ENCODE data around the gene POU4F3. TPM values are rescaled to one million over a fixed set of nuclear protein-coding genes. Genes with fewer than 3 reads are reported as not detected.
A peak's percentile ranks its signal among the peaks of the same experiment; 100 is the strongest.

The POU4F3 gene
- total and polyA plus RNA-seq, 2 of the 4 experiments (the other 2 are of a cell fraction) = 0.02 TPM; not detected in 1

DNA sequence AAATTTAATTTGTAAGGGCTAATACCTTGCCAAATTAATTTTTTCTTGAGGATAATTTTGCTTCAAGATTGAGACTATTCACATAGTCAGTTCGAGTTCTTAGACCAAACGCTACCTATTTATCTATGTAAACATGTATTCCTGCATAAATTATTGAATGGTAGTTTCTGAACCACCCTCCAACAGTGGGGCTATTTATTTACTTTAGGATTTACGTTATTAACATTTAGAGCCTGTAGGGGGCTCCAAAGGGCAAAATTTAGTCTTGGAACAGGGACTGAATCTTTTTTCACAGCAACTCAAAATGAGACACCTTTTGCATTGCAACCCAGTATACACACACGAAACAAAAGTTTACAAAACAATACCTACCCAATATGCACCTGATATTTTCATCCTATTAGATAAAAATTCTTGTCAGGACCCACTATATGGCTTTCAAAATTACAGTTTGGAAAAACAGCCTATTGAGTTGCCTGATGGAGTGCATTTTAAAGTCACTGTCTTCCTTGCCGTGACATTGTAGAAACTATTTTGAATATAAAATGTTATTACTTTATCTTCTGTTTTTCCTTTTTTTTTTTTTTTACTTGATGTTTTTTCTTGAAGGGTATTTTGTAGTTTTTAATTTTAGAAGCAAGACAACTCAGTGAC lies 47.1 kb upstream of the POU4F3 start:
- dilution Hi-C loops (cut with HindIII; ENCODE audit: low sequenced_read_pairs, unreplicated experiment) = no loop called here

More for the DNA sequence above, 47.1 kb upstream of the POU4F3 start:
- Histone ChIP-seq H2BK5ac (ENCODE audit: low read depth, low read length, poor library complexity, severe bottlenecking) (no peak overlapping the region), H3K23ac (ENCODE audit: low read depth, low read length) (no peak overlapping the region), H4K91ac (ENCODE audit: insufficient read depth, low read depth, low read length) (no peak overlapping the region), H4K8ac (ENCODE audit: low read depth in 2 of 2, low read length in 2 of 2) (no peak overlapping the region), H2BK20ac (ENCODE audit: low read depth, low read length) (no peak overlapping the region), H3K27ac (ENCODE audit: insufficient read depth, low read length) (no peak overlapping the region), H3K9ac (ENCODE audit: low read depth, low read length) (no peak overlapping the region), H3K79me1 (ENCODE audit: low read depth in 1 of 2, low read length in 2 of 2) (no peaks in the 10 kb centered on the region), H3K4ac (ENCODE audit: low read depth, low read length) (no peak overlapping the region), H4K20me1 (ENCODE audit: insufficient read depth, low read length) (no peaks in the 10 kb centered on the region), H3K36me3 (ENCODE audit: control insufficient read depth, insufficient read depth, low read length) (no peaks in the 10 kb centered on the region), H3K9me1 (ENCODE audit: insufficient read depth, low read length) (no peaks in the 10 kb centered on the region), H2AK5ac (ENCODE audit: low read depth, low read length) (no peak overlapping the region), H3K4me3 (ENCODE audit: insufficient read depth, low read depth, low read length) (no peak overlapping the region), H2BK120ac (ENCODE audit: low read depth, low read length) (no peak overlapping the region), H3K4me1 (ENCODE audit: control insufficient read depth, insufficient read depth, low read length) (no peaks in the 10 kb centered on the region), H2AFZ (replicated peaks; ENCODE audit: low read length, poor library complexity) (no peak overlapping the region), H3K18ac (ENCODE audit: low read depth, low read length) (no peak overlapping the region), H3K9me3 (ENCODE audit: control insufficient read depth, insufficient read depth, low read length) (no peaks in the 10 kb centered on the region), H3K56ac (ENCODE audit: extremely low read depth, insufficient read depth, low read length) (no peak overlapping the region), H4K5ac (ENCODE audit: low read depth, low read length) (no peak overlapping the region), H2BK15ac (ENCODE audit: low read depth, low read length) (no peak overlapping the region), H3K4me2 (ENCODE audit: low read depth, low read length) (no peak overlapping the region), H2AK9ac (replicated peaks; ENCODE audit: low read depth, low read length, poor library complexity) (no peak overlapping the region), H3K27me3 (ENCODE audit: control insufficient read depth, insufficient read depth, low read length) (no peaks in the 10 kb centered on the region), H3K14ac (replicated peaks; ENCODE audit: low read depth, low read length) (no peak overlapping the region)
- no peak for TF ChIP-seq MAZ (IDR thresholded peaks at IDR 0.05; ENCODE audit: borderline replicate concordance, low read depth, low read length)
- no peak for TF ChIP-seq MAFK (IDR thresholded peaks at IDR 0.05; ENCODE audit: low read depth, low read length)
- TF ChIP-seq RAD21 (IDR thresholded peaks at IDR 0.05; ENCODE audit: low read length) = peak; percentile 40
- TF ChIP-seq MXI1 (IDR thresholded peaks at IDR 0.05; ENCODE audit: borderline replicate concordance, low read depth, low read length) = no peak
- TF ChIP-seq CHD1 (IDR thresholded peaks at IDR 0.05; ENCODE audit: low read depth, low read length) = no peak
- TF ChIP-seq, protein P1, sequence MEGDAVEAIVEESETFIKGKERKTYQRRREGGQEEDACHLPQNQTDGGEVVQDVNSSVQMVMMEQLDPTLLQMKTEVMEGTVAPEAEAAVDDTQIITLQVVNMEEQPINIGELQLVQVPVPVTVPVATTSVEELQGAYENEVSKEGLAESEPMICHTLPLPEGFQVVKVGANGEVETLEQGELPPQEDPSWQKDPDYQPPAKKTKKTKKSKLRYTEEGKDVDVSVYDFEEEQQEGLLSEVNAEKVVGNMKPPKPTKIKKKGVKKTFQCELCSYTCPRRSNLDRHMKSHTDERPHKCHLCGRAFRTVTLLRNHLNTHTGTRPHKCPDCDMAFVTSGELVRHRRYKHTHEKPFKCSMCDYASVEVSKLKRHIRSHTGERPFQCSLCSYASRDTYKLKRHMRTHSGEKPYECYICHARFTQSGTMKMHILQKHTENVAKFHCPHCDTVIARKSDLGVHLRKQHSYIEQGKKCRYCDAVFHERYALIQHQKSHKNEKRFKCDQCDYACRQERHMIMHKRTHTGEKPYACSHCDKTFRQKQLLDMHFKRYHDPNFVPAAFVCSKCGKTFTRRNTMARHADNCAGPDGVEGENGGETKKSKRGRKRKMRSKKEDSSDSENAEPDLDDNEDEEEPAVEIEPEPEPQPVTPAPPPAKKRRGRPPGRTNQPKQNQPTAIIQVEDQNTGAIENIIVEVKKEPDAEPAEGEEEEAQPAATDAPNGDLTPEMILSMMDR (conservative IDR thresholded peaks at IDR 0.05; ENCODE audit: low read depth, low read length) = peak; percentile 60
- no peak for TF ChIP-seq RCOR1 (IDR thresholded peaks at IDR 0.05; ENCODE audit: insufficient replicate concordance, low read length)
- peak; percentile 24; the same call in 1 of the 2 replicates for TF ChIP-seq SMC3 (IDR thresholded peaks at IDR 0.05; ENCODE audit: low read depth, low read length)
- intact Hi-C loops (cut with micrococcal nuclease) = loop anchor here (1.0 kb wide), 1 partner anchor 136 kb away; no protein-coding TSS in a partner anchor
- no CpG with 5 or more reads among the region's 5 CpGs for WGBS, 2 experiments (ENCODE audit: extremely low coverage in 2 of 2, insufficient read length in 1 of 2)
- in situ Hi-C loops (cut with MboI; ENCODE audit: low sequenced_read_pairs) = no loop called here
- DNase-seq (peak; percentile 33), ATAC-seq (ENCODE audit: low read depth) (peak; percentile 49; the same call in 1 of the 2 replicates)
- ChIA-PET POLR2A (ENCODE audit: unreplicated experiment) (no interaction called here), CTCF (no interaction called here)
- BruUV-seq (replicated peaks) = no TSS peak

Data from IMR-90 (cell line).